ENCODE data around the gene CRB3. TPM values are rescaled to one million over a fixed set of nuclear protein-coding genes. Genes with fewer than 3 reads are reported as not detected.
A peak's percentile ranks its signal among the peaks of the same experiment; 100 is the strongest.

The CRB3 gene

GRCh38 chr19:6514089-6514488, 50.0 kb downstream of the CRB3 start:
- Histone ChIP-seq H2AFZ (ENCODE audit: low read depth, low read length) (no peak overlapping the region), H4K91ac (ENCODE audit: low read length) (no peak overlapping the region)
- 82% methylated on average over 9 of the region's 9 CpGs for WGBS

GRCh38 chr19:6514926-6515544, 51.0 kb downstream of the CRB3 start:
- Histone ChIP-seq H3K23ac (ENCODE audit: low read length in 2 of 2) (no peak overlapping the region), H4K91ac (ENCODE audit: low read length) (no peak overlapping the region), H2BK12ac (ENCODE audit: low read length in 2 of 2) (no peak overlapping the region), H4K8ac (ENCODE audit: low read length) (no peak overlapping the region), H3K9ac (ENCODE audit: low read length) (no peak overlapping the region), H3K14ac (ENCODE audit: low read length in 2 of 2) (no peak overlapping the region), H2BK15ac (ENCODE audit: low read depth, poor library complexity, severe bottlenecking) (no peak overlapping the region), H3K27me3 (ENCODE audit: control insufficient read depth in 1 of 2, insufficient read depth in 1 of 2, low read length in 2 of 2) (no peaks in the 10 kb centered on the region), H2BK120ac (ENCODE audit: low read depth, low read length) (no peak overlapping the region), H2AK5ac (ENCODE audit: low read length, severe bottlenecking) (peak overlapping the region; percentile 88), H3K36me3 (ENCODE audit: control insufficient read depth in 1 of 2, insufficient read depth in 2 of 2, low read depth in 1 of 2, low read length in 2 of 2) (no peaks in the 10 kb centered on the region), H3K4me2 (ENCODE audit: low read length, poor library complexity, severe bottlenecking) (no peak overlapping the region), H3K27ac (ENCODE audit: low read length, poor library complexity, severe bottlenecking) (no peak overlapping the region), H3K4me1 (ENCODE audit: control insufficient read depth, insufficient read depth, low read depth, low read length) (peaks cover 21% of the 10 kb centered on the region), H3K9me3 (ENCODE audit: control insufficient read depth, low read length) (no peaks in the 10 kb centered on the region), H2BK5ac (ENCODE audit: low read depth, low read length, poor library complexity, severe bottlenecking) (no peak overlapping the region), H3K18ac (ENCODE audit: low read depth in 1 of 2, low read length in 2 of 2) (no peak overlapping the region), H3K79me1 (replicated peaks; ENCODE audit: low read length, poor library complexity, severe bottlenecking) (peaks cover 2% of the 10 kb centered on the region), H3K4me3 (ENCODE audit: insufficient read depth in 1 of 2, low read depth in 1 of 2, low read length in 2 of 2) (no peak overlapping the region), H2AFZ (ENCODE audit: low read depth, low read length) (no peak overlapping the region), H3K4ac (ENCODE audit: low read depth in 1 of 2, low read length in 2 of 2) (no peak overlapping the region)
- no peak for DNase-seq
- 85% methylated on average over 15 of the region's 15 CpGs for WGBS

More at GRCh38 chr19:6514089-6514488, 50.0 kb downstream of the CRB3 start:
- DNase-seq, result no peak
- Histone ChIP-seq H4K8ac (ENCODE audit: low read length) (no peak overlapping the region), H3K27ac (ENCODE audit: low read length, poor library complexity, severe bottlenecking) (peak overlapping the region; percentile 56), H3K79me1 (replicated peaks; ENCODE audit: low read length, poor library complexity, severe bottlenecking) (peaks cover 2% of the 10 kb centered on the region), H3K9me3 (ENCODE audit: control insufficient read depth, low read length) (no peaks in the 10 kb centered on the region), H3K4ac (ENCODE audit: low read depth in 1 of 2, low read length in 2 of 2) (no peak overlapping the region), H3K4me2 (ENCODE audit: low read length, poor library complexity, severe bottlenecking) (no peak overlapping the region), H3K36me3 (ENCODE audit: control insufficient read depth in 1 of 2, insufficient read depth in 2 of 2, low read depth in 1 of 2, low read length in 2 of 2) (no peaks in the 10 kb centered on the region), H3K9ac (ENCODE audit: low read length) (no peak overlapping the region), H3K23ac (ENCODE audit: low read length in 2 of 2) (no peak overlapping the region), H3K14ac (ENCODE audit: low read length in 2 of 2) (no peak overlapping the region), H2BK5ac (ENCODE audit: low read depth, low read length, poor library complexity, severe bottlenecking) (no peak overlapping the region), H3K18ac (ENCODE audit: low read depth in 1 of 2, low read length in 2 of 2) (no peak overlapping the region), H3K27me3 (ENCODE audit: control insufficient read depth in 1 of 2, insufficient read depth in 1 of 2, low read length in 2 of 2) (no peaks in the 10 kb centered on the region), H2AK5ac (ENCODE audit: low read length, severe bottlenecking) (peak overlapping the region; percentile 6), H3K4me3 (ENCODE audit: insufficient read depth in 1 of 2, low read depth in 1 of 2, low read length in 2 of 2) (no peak overlapping the region), H2BK120ac (ENCODE audit: low read depth, low read length) (no peak overlapping the region), H2BK12ac (ENCODE audit: low read length in 2 of 2) (no peak overlapping the region), H2BK15ac (ENCODE audit: low read depth, poor library complexity, severe bottlenecking) (no peak overlapping the region), H3K4me1 (ENCODE audit: control insufficient read depth, insufficient read depth, low read depth, low read length) (peaks cover 21% of the 10 kb centered on the region)

GRCh38 chr19:6516018-6516658, 52.1 kb downstream of the CRB3 start:
- Histone ChIP-seq H4K8ac (ENCODE audit: low read length) (peak overlapping the region; percentile 35), H3K4ac (ENCODE audit: low read depth in 1 of 2, low read length in 2 of 2) (no peak overlapping the region), H2BK12ac (ENCODE audit: low read length in 2 of 2) (peak overlapping the region in 1 of 2 experiments; percentile 25), H2BK15ac (ENCODE audit: low read depth, poor library complexity, severe bottlenecking) (peak overlapping the region; percentile 93), H2AK5ac (ENCODE audit: low read length, severe bottlenecking) (no peak overlapping the region), H3K4me2 (ENCODE audit: low read length, poor library complexity, severe bottlenecking) (peak overlapping the region; percentile 99), H3K18ac (ENCODE audit: low read depth in 1 of 2, low read length in 2 of 2) (peak overlapping the region in 1 of 2 experiments; percentile 80), H3K27ac (ENCODE audit: low read length, poor library complexity, severe bottlenecking) (peak overlapping the region; percentile 56), H2BK120ac (ENCODE audit: low read depth, low read length) (no peak overlapping the region), H3K36me3 (ENCODE audit: control insufficient read depth in 1 of 2, insufficient read depth in 2 of 2, low read depth in 1 of 2, low read length in 2 of 2) (no peaks in the 10 kb centered on the region), H3K14ac (ENCODE audit: low read length in 2 of 2) (no peak overlapping the region), H2AFZ (ENCODE audit: low read depth, low read length) (peak overlapping the region; percentile 98), H3K79me1 (replicated peaks; ENCODE audit: low read length, poor library complexity, severe bottlenecking) (peaks cover 2% of the 10 kb centered on the region), H3K23ac (ENCODE audit: low read length in 2 of 2) (peak overlapping the region in 1 of 2 experiments; percentile 34), H3K9ac (ENCODE audit: low read length) (peak overlapping the region; percentile 86), H3K4me1 (ENCODE audit: control insufficient read depth, insufficient read depth, low read depth, low read length) (peaks cover 21% of the 10 kb centered on the region), H3K9me3 (ENCODE audit: control insufficient read depth, low read length) (no peaks in the 10 kb centered on the region), H3K4me3 (ENCODE audit: insufficient read depth in 1 of 2, low read depth in 1 of 2, low read length in 2 of 2) (peak overlapping the region; percentile 70 to 91), H4K91ac (ENCODE audit: low read length) (no peak overlapping the region), H2BK5ac (ENCODE audit: low read depth, low read length, poor library complexity, severe bottlenecking) (no peak overlapping the region), H3K27me3 (ENCODE audit: control insufficient read depth in 1 of 2, insufficient read depth in 1 of 2, low read length in 2 of 2) (no peaks in the 10 kb centered on the region)
- 2% methylated on average over 23 of the region's 26 CpGs for WGBS
- DNase-seq, result peak; percentile 91

Small RNAs within 50 kb of the gene (small RNA-seq; reads per million reads assigned to genes)
- gene AC010503.2 (ENCODE audit: low read depth), result not detected
